HG03354 (cell line): ENCODE data around the gene ADAM10.

Experiments
- ATAC-seq: cut with Tn5 transposase; IDR thresholded peaks from one replicate; pipeline ENCODE4 v1.9.1; 2021; ENCODE audit warnings: mild to moderate bottlenecking; ENCODE audit not compliant: unreplicated experiment, poor library complexity, severe bottlenecking

ADAM10 gene

DNA sequence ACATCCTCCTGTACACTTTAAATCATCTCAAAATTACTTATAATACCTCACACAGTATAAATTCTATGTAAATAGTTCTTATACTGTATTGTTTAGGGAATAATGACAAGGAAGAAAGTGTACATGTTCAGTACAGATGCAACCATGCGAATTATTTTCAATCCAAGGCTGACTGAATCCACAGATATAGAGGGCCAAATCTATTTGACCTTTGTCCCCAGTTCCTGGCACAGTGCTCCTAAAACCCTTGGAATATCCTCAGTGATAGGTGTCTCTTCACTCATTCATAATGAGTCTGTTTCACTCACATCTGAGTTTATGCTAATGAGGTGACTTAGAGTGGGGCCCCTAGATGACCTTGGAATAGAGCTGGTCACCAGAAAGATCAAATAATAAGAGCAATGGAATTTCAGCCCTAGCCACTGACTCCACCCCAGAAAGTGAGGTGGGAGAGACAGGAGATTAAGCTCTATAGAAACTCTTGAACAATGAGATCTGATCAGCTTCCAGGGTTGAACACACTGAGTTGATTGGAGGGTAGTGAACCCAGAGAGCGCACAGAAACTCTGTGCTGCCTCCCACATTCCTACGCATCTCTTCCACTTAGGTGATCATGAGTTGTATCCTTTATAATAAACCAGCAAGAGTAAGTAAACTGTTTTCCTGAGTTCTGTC lies 65.3 kb downstream of the ADAM10 start:
- ATAC-seq, result no peak

GRCh38 chr15:58682234-58682633 lies 67.3 kb downstream of the ADAM10 start:
- no peak for ATAC-seq

GRCh38 chr15:58678683-58679082 lies 70.8 kb downstream of the ADAM10 start:
- no peak for ATAC-seq

- ATAC-seq, result no peak
Measured at GRCh38 chr15:58677426-58677825, 72.1 kb downstream of the ADAM10 start.

DNA sequence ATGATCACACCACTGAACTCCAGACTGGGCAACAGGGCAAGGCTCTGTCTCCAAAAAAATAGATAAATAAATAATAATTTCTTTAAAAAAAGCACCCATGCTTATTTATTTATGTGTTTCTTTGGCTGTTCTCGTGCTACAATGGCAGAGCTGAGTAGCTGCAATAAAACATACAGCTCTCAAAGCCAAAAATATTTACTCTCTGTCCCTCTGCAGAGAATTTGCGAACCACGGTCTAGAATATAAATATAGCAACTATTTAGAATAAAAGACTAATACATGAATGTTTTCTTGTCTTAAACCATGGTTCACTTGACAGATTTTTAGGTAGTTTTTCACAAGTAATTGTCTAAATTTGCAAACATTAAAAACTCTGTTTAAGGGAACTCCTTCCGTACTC lies 72.7 kb downstream of the ADAM10 start:
- no peak for ATAC-seq

- ATAC-seq, result no peak
Measured at GRCh38 chr15:58671186-58671585, 78.3 kb downstream of the ADAM10 start.

DNA sequence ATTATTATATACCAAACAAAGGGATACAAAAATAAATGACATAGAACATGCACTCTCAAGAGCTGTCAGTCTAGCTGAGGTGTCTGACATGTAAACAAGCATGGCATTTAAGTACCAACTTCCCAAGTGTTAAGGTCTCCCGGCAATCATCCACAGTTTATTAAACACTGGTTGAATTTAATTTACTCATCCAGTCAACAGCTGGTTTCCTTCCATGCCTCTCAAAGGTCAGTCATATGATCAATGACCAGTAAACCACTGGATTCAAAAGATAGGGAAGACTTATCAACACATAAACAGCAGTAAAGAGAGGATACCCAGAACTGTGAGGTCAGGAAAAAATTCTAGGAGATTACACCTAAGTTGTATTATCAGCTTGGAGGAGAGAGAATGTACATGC lies 80.4 kb downstream of the ADAM10 start:
- no peak for ATAC-seq

DNA sequence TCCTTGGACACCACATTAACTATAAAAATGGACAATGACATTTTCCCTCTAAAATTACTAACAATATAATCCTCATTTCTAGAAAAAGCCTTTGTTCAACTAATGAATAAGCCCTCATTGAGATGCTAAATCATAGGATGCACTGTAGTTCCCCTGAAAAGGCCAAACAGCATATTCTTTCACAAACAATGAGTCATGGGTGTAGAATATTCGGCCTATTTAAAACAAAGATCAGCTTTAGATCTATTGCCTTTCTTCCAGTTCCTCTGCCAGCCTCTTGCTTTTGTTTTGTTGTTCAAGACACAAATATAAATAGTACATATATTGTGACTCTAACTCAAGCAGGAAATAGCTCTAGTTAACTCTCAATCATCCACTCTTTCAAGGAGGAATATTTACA lies 82.5 kb downstream of the ADAM10 start:
- no peak for ATAC-seq

- no peak for ATAC-seq
Measured at GRCh38 chr15:58665672-58666071, 83.8 kb downstream of the ADAM10 start.

- no peak for ATAC-seq
Measured at GRCh38 chr15:58650102-58650501, 99.4 kb downstream of the ADAM10 start.

DNA sequence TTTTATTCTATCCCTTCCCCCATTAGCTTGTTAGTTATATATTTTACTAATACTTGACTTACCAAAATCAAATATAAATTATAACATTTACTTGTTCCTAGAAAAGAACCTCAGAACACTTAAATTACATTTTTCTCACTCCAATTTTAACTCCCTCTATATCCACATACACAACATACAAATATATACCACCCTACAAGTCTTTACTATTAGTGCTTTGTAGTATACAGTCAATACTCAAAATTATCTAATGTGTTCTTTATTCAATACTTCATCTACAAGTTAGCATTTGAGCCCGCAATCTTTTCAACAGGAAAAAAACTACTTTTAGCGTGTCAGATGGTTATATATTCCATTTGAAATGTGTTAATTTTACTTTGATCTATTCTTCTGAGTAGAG lies 100.3 kb downstream of the ADAM10 start:
- ATAC-seq, result no peak

DNA sequence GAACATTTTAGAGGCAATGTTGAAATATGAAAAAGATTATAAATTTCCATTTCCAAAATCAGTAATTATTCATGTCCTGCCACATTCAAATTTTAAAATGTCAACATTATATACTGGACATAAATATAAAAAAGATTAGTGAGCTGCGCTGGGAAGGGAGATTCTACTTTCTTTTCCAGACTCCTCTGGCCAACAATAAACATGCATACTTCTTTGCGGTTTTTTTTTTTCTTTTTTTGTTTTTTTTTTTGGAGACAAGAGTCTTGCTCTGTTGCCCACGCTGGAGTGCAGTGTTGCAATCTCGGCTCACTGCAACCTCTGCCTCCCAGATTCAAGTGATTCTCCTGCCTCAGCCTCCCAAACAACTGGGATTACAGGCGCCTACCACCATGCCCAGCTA lies 105.5 kb downstream of the ADAM10 start:
- no peak for ATAC-seq

DNA sequence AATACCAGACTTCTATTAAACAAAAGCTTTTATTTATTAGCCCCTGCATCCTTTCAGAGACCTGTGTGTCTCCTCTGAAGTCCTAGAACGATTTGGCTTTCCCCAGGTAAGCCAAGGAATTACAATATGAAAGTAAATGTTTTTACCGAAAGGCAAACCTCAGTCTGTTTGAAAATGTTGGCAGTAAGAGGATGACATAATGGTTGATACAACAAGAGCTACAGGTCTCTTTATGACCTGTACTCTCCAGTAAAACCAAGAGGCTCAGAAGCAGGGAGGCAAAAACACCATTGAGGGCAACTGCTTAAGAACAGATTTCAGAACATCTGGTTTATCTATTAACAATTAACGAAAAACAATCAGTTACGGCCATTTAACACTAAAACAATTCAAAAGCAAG lies 107.8 kb downstream of the ADAM10 start:
- ATAC-seq, result no peak

DNA sequence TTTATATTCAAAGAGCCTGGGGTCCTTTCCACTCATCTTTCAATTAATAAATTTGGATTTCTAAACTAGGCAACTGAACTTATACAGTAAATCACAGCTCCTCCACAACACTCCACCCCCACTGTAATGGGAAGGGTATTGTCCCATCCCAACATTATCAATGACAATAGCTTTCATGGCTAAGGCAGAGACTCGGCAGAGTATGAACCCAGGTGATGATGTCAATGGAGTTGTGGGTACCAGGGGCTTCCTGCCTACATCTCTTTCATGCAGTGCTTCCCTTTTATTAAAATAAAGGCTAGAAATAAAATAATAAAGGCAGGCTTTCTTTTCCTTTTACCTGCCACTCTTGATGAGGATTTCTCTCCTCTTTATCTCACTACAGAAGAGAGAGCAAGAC lies 109.5 kb downstream of the ADAM10 start:
- ATAC-seq, result no peak

DNA sequence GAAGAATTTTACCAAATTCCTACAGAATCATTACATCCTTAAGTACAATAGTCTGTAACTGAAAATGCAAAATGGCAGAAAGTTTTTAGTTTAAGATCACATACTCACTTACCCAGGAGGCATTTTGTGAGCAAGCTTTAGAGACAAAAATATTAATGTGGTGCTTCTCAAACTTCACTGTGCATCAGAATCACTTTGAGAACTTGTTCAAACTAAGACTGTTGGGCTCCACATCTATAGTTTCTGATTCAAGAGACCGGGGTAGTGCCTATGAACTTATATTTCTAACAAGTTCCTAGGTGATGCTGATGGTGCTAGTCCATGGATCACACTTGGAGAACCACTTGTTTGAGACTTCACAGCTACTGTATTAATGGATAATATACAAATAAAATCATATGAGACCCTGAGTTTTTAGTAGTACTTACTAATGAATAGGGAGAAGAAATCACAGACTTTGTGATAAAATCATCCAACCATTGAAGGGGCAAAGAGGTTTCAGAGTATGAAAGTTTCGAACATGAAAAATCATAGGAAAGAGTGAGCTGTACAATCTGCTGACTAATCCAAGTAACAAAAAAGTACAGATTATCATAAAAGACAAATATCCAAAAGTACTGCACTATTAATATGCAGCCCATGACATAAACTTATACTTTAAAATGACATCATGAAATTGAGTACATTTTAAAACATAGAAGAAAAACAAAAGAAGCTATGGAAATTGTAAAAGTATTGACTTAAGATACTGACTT lies 110.3 kb downstream of the ADAM10 start:
- no peak for ATAC-seq

GRCh38 chr15:58632789-58633188 lies 116.7 kb downstream of the ADAM10 start:
- ATAC-seq, result no peak

DNA sequence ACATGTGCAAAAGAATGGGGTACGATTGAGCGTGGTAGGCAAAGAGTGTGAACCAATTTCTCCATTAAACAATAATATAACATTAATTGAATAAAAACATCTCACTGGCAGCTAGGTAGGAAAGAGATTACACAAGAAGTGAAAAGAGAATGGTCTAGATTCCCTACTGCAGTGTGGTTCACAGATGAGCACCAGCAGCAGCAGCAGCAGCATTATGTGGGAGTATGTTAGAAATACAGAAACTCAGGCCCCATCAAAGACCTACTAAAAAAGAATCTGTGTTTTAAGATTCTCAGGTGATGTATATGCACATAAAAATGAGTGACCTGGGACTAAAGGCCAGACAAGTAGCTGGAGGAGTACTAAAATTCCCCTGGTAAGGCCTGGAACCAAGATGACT lies 118.2 kb downstream of the ADAM10 start:
- no peak for ATAC-seq

GRCh38 chr15:58629625-58630024 lies 119.9 kb downstream of the ADAM10 start:
- no peak for ATAC-seq

DNA sequence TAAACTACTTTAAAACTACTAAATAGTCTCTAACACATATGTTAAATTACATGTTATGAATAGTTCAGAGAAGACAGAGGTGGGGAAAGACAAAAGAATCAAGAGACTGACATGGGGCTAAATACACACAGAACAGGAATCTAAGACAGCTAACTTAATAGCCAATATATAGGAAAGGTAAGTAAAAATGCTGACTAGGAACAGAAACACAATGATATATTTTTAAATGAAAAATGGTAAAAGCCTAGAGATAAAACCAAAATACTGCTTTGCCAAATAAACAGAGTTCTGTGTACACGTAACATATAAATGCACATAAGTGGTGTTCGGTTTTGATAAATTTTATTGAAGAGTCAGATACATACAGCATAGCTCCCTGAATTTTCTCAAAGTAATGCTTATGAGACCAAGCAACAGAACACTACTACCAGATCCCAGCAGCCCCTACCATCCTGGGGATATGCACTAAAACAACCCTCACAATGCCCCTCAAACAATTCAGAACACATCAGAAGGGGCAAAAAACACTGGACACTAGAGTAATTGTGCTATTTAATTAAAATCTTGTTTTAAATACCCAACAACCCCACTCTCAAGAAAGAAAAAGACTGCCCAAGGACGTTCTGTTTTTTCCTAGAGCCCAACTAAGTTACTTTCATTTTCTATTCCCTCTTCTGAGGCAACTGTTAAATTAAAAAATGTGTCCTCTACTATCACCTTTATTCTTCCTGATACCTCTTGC lies 121.1 kb downstream of the ADAM10 start:
- peak; percentile 52 for ATAC-seq

DNA sequence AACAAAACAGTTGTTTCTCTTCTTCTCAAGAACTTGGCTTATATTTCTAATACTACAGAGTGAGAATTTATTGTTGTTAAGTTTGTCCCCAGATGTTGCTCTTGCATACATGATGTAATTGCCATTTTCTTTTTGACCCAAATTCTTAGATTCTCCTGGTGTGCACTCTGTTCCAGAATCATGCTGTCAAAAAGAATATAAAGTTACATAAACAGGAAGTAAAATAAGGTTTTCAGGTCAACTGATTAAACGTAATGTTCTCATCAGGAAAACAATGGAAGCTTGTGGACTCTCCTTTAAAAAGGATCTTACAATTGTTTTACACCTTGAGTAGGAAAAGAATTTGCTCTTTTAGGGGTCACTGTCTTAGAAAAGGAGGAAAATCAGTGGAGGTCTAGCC lies 121.8 kb downstream of the ADAM10 start:
- no peak for ATAC-seq

DNA sequence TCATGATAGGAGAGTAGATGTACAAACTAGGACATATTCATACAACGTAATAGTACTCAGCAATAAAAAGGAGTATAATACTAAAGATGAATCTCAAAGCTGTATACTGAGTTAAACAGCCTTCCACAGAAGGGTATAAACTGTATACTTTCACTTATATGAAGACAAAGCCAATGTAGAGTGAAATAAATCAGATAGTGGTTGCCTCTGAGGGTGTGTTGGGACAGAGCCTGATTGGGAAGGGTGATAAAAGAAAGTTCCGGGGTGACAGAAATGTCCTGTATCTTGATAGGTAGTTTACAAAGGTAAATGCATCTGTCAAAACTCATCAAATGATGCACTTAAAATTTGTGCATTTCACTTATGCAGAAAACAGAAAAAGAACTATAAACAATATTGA lies 122.5 kb downstream of the ADAM10 start:
- ATAC-seq, result no peak
